Ovary (tissue), 9 donors: ENCODE measurements around the gene ARL5B. TPM values are rescaled to one million over a fixed set of nuclear protein-coding genes. Genes with fewer than 3 reads are reported as not detected.

Experiments
- DNase-seq, 5 donors: peaks; one replicate each; pipeline ENCODE4 v3.0.0-alpha.2; 2019 to 2020
- H3K27ac ChIP-seq, 2 donors: fragments of 200-600 bp; one replicate each; pipeline versions ENCODE4 v1.5.1 to v1.8.0; 2019 to 2022
- H3K27me3 ChIP-seq: fragments of 200-600 bp; one replicate; pipeline ENCODE4 v1.8.0; 2022
- H3K36me3 ChIP-seq: fragments of 200-600 bp; sonication (generic); one replicate; pipeline ENCODE4 v1.5.1; 2019
- H3K4me1 ChIP-seq: one replicate; pipeline ENCODE4 v1.8.1; 2013; ENCODE audit warnings: mild to moderate bottlenecking, moderate library complexity; ENCODE audit not compliant: insufficient read depth
- H3K4me3 ChIP-seq: fragments of 200-600 bp; sonication (generic); one replicate; pipeline ENCODE4 v1.5.1; 2017
- H3K9me3 ChIP-seq, 2 donors: fragments of 200-600 bp in 1 of 2; sonication (generic) in 1 of 2; one replicate each; pipeline versions ENCODE4 v1.5.1 to v1.8.1; 2013 to 2019; ENCODE audit warnings: mild to moderate bottlenecking in 1 of 2, moderate library complexity in 1 of 2
- CTCF ChIP-seq, 3 donors: fragments of 450-650 bp in 2 of 3; fragments of 200-600 bp in 1 of 3; IDR thresholded peaks; one replicate each; pipeline versions ENCODE4 v1.5.1 to v1.8.0; 2016 to 2022; ENCODE audit warnings: antibody characterized with exemption in 3 of 3, mild to moderate bottlenecking in 1 of 3
- EP300 ChIP-seq: sonication (generic); formaldehyde crosslinking; IDR thresholded peaks from one replicate; pipeline ENCODE4 v1.6.1; 2017; ENCODE audit warnings: antibody characterized with exemption
- POLR2A ChIP-seq: fragments of 450-650 bp; IDR thresholded peaks from one replicate; pipeline ENCODE4 v1.6.1; 2017; ENCODE audit warnings: antibody characterized with exemption, mild to moderate bottlenecking, moderate library complexity
- WGBS, 3 donors: extraction: QIAGEN DNeasy Blood & Tissue Kit in 1 of 3; methylation state at CpG; one replicate each; pipeline versions ENCODE4 v1.1.5 to v1.1.7; 2013 to 2017; 5-methylcytosine and 5-hydroxymethylcytosine counted together
- intact Hi-C, 4 donors: fragments of 100-400 bp; cut with DNase I; formaldehyde crosslinking; loops; one replicate each; pipeline versions ENCODE4 v1.11.0 to v1.15.1; 2022 to 2023
- polyA plus RNA-seq, 2 donors: library from polyadenylated mRNA; stranded (reverse); fragments of 200-250 nt in 1 of 2; fragments of 350-450 nt in 1 of 2; fragmentation: Illumina TruSeq in 1 of 2; extraction: RNeasy Lipid Tissue Mini Kit (QIAGEN cat#74804) in 1 of 2; gene quantifications; one replicate each; pipeline ENCODE4 v1.2.3, GENCODE V29; 2013 to 2014
- total RNA-seq, 7 donors: library from RNA; depleted of rRNA in 2 of 7; stranded (reverse); fragments of >200 nt in 2 of 7; fragmentation: NEBNext Ultra II Directional in 3 of 7; extraction: Animal tissue kit (Norgen Biotek cat#: 25700) in 3 of 7; gene quantifications; one replicate each; pipeline versions ENCODE4 v1.1.0 to v1.2.4, GENCODE V29; 2016 to 2023
- donor health status: DM: no; HTN: no; CAD: no; lungs with moderate emphysema.
- donor health status: DM: no; HTN: no; CAD: no.
- donor health status: Bipolar disorder and iron deficiency.
- donor health status: DM: yes; HTN: yes; CAD: no.
- donor health status: DM: no; HTN: no; CAD: no.
- donor health status: DM: yes; HTN: yes; CAD: no.

The ARL5B gene
- total and polyA plus RNA-seq, 9 donors = 6.0 to 19.1 (median 12.8) TPM

- 89 to 93% (median 93%) methylated on average over 3 of the region's 3 CpGs for WGBS, 3 donors
- TF ChIP-seq EP300 = no peak
- TF ChIP-seq CTCF (IDR thresholded peaks at IDR 0.05) = no peak
- no peak for TF ChIP-seq POLR2A
- H3K27ac ChIP-seq = no peak overlapping the region
Measured at GRCh38 chr10:18680754-18681153, 21.5 kb downstream of the ARL5B start.

GRCh38 chr10:18681366-18681765 lies 22.1 kb downstream of the ARL5B start:
- 4 to 8% (median 8%) methylated on average over 2 of the region's 2 CpGs for WGBS, 3 donors
- no peak for DNase-seq
- intact Hi-C loops = no loop called here
- no peak overlapping the region for H3K27ac ChIP-seq
- no peaks in the 10 kb centered on the region for H3K9me3 ChIP-seq
- H3K4me1 ChIP-seq = no peaks in the 10 kb centered on the region
- H3K27me3 ChIP-seq = no peaks in the 10 kb centered on the region
- H3K36me3 ChIP-seq = no peaks in the 10 kb centered on the region
- no peak for TF ChIP-seq POLR2A
- TF ChIP-seq EP300 = no peak
- no peak for TF ChIP-seq CTCF (IDR thresholded peaks at IDR 0.05)
- H3K4me3 ChIP-seq = no peak overlapping the region

More at GRCh38 chr10:18680754-18681153, 21.5 kb downstream of the ARL5B start:
- H3K4me3 ChIP-seq = no peak overlapping the region
- DNase-seq = no peak
- intact Hi-C loops = no loop called here
- H3K9me3 ChIP-seq = no peaks in the 10 kb centered on the region
- H3K27me3 ChIP-seq = no peaks in the 10 kb centered on the region
- no peaks in the 10 kb centered on the region for H3K4me1 ChIP-seq
- H3K36me3 ChIP-seq = no peaks in the 10 kb centered on the region

DNA sequence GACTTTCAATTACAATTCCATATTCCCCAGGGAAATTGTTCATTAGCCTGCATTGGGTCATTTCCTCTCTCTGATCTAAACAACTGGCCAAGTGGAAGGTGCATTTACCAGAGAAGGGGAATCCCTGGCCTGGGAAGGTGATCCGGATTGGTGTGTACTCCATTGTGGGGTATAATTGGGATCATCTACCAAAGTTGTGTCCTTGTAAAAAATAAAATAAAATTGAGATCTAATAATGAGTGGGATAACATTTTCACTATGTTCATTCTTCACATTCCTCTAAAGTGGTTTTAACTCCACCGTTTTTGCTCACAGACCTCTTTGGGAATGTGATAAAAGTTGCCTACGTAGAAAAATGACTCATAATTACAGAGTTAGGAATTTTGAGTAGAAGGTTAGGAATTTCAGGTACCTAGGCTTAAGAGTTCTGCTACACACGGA lies 22.8 kb downstream of the ARL5B start:
- 29 to 46% (median 36%) methylated on average over 4 of the region's 4 CpGs for WGBS, 3 donors
- TF ChIP-seq POLR2A = no peak
- no peak for TF ChIP-seq EP300
- TF ChIP-seq CTCF (IDR thresholded peaks at IDR 0.05) = no peak
- Histone ChIP-seq H3K4me1 (no peaks in the 10 kb centered on the region), H3K9me3 (no peaks in the 10 kb centered on the region), H3K4me3 (no peak overlapping the region), H3K36me3 (no peaks in the 10 kb centered on the region), H3K27ac (no peak overlapping the region), H3K27me3 (no peaks in the 10 kb centered on the region)
- intact Hi-C loops = no loop called here
- no peak for DNase-seq

DNA sequence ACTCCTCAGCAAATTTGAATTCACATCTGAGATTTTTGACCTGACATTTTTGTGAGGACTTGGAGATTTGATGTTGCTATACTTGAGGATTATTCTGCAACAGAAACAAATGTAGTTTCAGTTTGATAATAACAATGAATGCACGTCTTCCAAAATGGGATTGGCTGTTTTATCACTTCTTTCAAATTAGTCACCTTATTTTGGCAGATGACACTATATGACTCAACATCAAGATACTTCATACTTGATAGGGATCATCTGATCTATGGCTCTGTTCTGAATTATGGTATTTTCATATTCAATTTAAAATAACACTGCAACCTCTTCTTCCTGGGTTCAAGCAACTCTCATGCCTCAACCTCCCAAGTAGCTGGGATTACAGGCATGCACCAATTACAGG lies 24.2 kb downstream of the ARL5B start:
- 44 to 53% (median 47%) methylated on average over 1 of the region's 1 CpG for WGBS, 3 donors
- H3K4me1 ChIP-seq = no peaks in the 10 kb centered on the region
- no peak for DNase-seq
- H3K27me3 ChIP-seq = no peaks in the 10 kb centered on the region
- no peak overlapping the region for H3K27ac ChIP-seq
- no peaks in the 10 kb centered on the region for H3K9me3 ChIP-seq
- no peak for TF ChIP-seq POLR2A
- no peak overlapping the region for H3K4me3 ChIP-seq
- intact Hi-C loops = no loop called here
- no peaks in the 10 kb centered on the region for H3K36me3 ChIP-seq

GRCh38 chr10:18684416-18684815 lies 25.2 kb downstream of the ARL5B start:
- WGBS, 3 donors = 11 to 31% (median 17%) methylated on average over 1 of the region's 1 CpG
- no peak overlapping the region for H3K4me3 ChIP-seq
- no peak for TF ChIP-seq EP300
- no peak for TF ChIP-seq POLR2A
- no peak for TF ChIP-seq CTCF (IDR thresholded peaks at IDR 0.05)
- no peaks in the 10 kb centered on the region for H3K9me3 ChIP-seq
- H3K27ac ChIP-seq = no peak overlapping the region
- H3K4me1 ChIP-seq = no peaks in the 10 kb centered on the region
- intact Hi-C loops = no loop called here
- no peaks in the 10 kb centered on the region for H3K36me3 ChIP-seq
- no peaks in the 10 kb centered on the region for H3K27me3 ChIP-seq
- DNase-seq = no peak
